ENCODE results near the gene COLEC11.

DNA sequence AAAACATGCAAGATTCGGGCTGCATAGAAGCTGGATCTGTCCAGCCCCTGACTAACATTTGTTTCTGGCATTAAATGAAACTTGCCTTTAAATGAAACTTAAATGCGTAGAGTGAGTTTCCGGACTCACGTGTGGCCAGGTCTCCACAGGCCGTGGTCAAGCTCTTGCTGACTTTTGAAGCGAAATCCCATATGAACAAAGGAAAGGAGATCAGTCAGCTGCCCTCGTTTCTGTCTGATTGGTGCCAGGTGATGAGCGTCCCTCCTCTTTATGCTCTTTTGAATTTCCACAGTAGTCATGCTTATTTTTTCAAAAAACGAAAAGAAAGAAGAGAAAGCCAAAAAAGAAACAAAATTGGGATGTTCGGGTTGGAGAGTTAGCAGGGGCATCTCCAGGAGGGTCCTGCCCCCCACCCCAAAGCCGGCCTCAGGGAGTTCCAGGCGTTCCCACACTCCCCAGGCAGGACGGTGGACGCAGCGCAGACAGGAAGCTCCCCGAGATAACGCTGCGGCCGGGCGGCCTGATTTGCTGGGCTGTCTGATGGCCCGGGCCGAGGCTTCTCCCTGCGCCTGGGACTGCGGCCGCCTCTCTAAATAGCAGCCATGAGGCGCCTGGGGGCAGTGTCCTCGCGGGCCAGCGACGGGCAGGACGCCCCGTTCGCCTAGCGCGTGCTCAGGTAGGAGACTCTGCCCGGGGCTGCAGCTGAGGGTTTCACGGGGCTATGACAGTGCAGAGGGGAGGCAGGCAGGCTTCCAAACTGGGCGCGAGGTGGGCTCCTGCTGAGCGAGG is at the start of gene COLEC11:
- TF ChIP-seq CTCF (IDR thresholded peaks at IDR 0.05) (no peak), POLR2A (IDR thresholded peaks at IDR 0.05) (no peak), POLR2AphosphoS5 (IDR thresholded peaks at IDR 0.05; ENCODE audit: insufficient read depth in 1 of 2, low read depth in 1 of 2) (no peak)
